Peyer's patch (tissue), 4 donors: Measurements from ENCODE around the gene CATSPERD. TPM values are rescaled to one million over a fixed set of nuclear protein-coding genes. Genes with fewer than 3 reads are reported as not detected.
"Not testable (repeated sequence)": the region's sequence is repeated elsewhere in the genome, so short reads cannot be mapped to it uniquely, and the experiment has no call there.

Source experiments
- DNase-seq, 3 donors: peaks; one replicate each; pipeline ENCODE4 v3.0.0-alpha.2; 2017 to 2019
- H3K27ac ChIP-seq, 4 donors: fragments of 200-600 bp; sonication (generic); one replicate each; pipeline ENCODE4 v1.5.1; 2016 to 2019
- H3K27me3 ChIP-seq, 2 donors: fragments of 200-600 bp; sonication (generic); one replicate each; pipeline ENCODE4 v1.5.1; 2019
- H3K36me3 ChIP-seq, 3 donors: fragments of 200-600 bp; sonication (generic); one replicate each; pipeline ENCODE4 v1.5.1; 2016 to 2019
- H3K4me1 ChIP-seq, 4 donors: fragments of 200-600 bp; sonication (generic); one replicate each; pipeline ENCODE4 v1.5.1; 2016 to 2019
- H3K4me3 ChIP-seq, 4 donors: fragments of 200-600 bp; sonication (generic); 1 replicate in 3 of 4; 2 replicates in 1 of 4; pipeline ENCODE4 v1.5.1; 2016 to 2019; ENCODE audit warnings: mild to moderate bottlenecking in 1 of 4
- H3K9me3 ChIP-seq, 4 donors: fragments of 200-600 bp; sonication (generic); one replicate each; pipeline ENCODE4 v1.5.1; 2016 to 2019; ENCODE audit warnings: mild to moderate bottlenecking in 1 of 4
- CTCF ChIP-seq, 6 experiments: fragments of 450-650 bp in 4 of 6; fragments of 200-600 bp in 2 of 6; sonication (generic) in 1 of 6; IDR thresholded peaks; one replicate each; pipeline ENCODE4 v1.5.1; 2017 to 2019; ENCODE audit warnings: antibody characterized with exemption in 6 of 6, mild to moderate bottlenecking in 3 of 6, moderate library complexity in 1 of 6
- POLR2A ChIP-seq, 2 donors: fragments of 450-650 bp; IDR thresholded peaks; one replicate each; pipeline ENCODE4 v1.5.1; 2017; ENCODE audit warnings: antibody characterized with exemption in 2 of 2, mild to moderate bottlenecking in 2 of 2, moderate library complexity in 2 of 2
- total RNA-seq, 4 donors: library from RNA; depleted of rRNA; stranded (reverse); fragments of >200 nt; gene quantifications; one replicate each; pipeline ENCODE4 v1.1.0, GENCODE V29; 2016

CATSPERD gene
- total RNA-seq, 4 donors from 2014 or later = not detected

- Histone ChIP-seq H3K27ac (no peak overlapping the region), H3K36me3 (peaks cover 0 to 75% (median 0%) of the 10 kb centered on the region in 3 donors), H3K9me3 (no peaks in the 10 kb centered on the region), H3K4me3 (no peak overlapping the region), H3K27me3 (no peaks in the 10 kb centered on the region), H3K4me1 (no peaks in the 10 kb centered on the region)
- TF ChIP-seq CTCF (IDR thresholded peaks at IDR 0.05) = no peak
- TF ChIP-seq POLR2A (IDR thresholded peaks at IDR 0.05) = no peak
- no peak for DNase-seq
Observed at GRCh38 chr19:5698635-5699422, 21.6 kb upstream of the CATSPERD start.

DNA sequence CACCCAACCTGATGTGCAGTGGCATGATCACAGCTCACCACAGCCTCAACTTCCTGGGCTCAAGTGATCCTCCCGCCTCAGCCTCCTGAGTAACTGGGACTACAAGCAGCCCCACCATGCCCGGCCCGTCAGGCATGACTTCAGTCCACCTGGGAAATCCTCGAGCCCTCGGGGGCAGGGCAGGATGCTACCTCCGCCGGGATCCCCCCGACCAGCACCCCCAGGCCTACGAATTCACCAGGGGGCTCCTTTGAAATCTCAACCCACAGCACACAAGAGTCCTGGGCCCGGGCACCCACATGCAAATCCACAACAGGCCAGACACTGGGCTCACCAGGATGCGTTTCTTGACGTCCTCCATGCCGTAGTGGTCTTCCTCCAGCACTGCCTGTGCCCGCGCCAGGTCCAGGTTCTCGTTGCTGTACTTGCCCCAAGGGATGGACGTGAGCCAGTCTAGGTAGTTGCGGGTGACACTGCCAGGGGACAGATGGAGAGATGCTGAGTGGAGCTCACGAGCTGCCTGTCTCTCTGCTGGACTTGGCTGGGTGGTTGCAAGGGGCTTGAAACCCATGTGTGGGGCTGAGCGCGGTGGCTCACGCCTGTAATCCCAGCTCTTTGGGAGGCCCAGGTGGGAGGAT lies 19.9 kb upstream of the CATSPERD start:
- H3K9me3 ChIP-seq = no peaks in the 10 kb centered on the region
- H3K27ac ChIP-seq = no peak overlapping the region
- peaks cover 0 to 75% (median 0%) of the 10 kb centered on the region in 3 donors for H3K36me3 ChIP-seq
- no peak for DNase-seq
- TF ChIP-seq POLR2A (IDR thresholded peaks at IDR 0.05) (no peak), CTCF (IDR thresholded peaks at IDR 0.05) (no peak)
- H3K4me1 ChIP-seq = no peaks in the 10 kb centered on the region
- H3K4me3 ChIP-seq = no peak overlapping the region
- no peaks in the 10 kb centered on the region for H3K27me3 ChIP-seq

GRCh38 chr19:5702053-5702410 lies 18.4 kb upstream of the CATSPERD start:
- H3K27ac ChIP-seq, DNase-seq, H3K4me1 ChIP-seq, H3K9me3 ChIP-seq, H3K4me3 ChIP-seq, H3K27me3 ChIP-seq: not testable (repeated sequence)
- H3K36me3 ChIP-seq = peaks cover 0 to 72% (median 0%) of the 10 kb centered on the region in 3 donors

DNA sequence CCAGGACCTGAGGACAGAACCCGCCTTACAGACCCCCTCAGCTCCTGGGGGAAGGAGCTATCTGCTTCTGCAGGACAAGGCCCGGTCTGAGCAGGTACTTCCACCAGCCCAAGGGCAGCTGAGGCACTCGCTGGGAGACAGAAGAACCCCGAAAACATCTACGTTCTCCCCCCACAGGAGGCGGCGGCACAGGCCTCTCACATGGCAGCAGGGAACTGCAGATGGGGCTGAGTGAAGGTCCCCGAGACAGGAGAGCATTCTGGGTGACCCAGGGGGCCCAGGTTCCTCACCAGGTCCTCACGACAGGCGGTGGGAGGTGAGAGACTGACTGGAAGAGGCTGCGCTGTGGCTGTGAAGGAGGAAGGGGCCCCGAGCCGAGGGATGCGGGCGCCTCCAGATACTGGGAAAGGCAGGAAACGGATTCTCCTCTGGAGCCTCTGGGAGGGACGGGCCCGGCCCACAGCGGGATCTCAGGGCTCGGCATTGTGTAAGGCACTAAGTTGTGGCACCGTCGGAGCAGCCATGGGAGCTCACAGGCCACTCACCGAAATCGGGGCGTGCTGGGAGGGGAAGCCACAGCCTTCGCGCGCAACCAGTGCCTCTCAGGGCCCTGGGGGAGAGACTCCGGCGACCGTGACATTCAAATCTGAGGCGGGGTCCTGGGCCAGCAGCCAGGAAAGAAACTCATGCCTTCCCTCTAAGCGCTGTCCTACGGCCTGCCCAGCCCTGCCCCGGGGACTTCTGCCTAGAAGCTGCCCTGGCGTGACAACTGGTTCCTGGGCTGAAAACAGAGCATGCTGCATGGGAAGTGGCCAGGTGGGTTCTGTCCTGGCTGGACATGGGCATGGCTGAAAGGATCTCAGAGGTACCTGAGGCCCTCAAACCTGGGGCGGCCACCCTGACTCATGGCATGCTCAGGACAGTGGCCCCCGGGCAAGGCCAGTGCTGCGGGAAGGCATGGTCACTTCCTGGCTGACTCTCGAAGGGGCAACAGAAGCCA lies 16.3 kb upstream of the CATSPERD start:
- H3K4me3 ChIP-seq = no peak overlapping the region

DNA sequence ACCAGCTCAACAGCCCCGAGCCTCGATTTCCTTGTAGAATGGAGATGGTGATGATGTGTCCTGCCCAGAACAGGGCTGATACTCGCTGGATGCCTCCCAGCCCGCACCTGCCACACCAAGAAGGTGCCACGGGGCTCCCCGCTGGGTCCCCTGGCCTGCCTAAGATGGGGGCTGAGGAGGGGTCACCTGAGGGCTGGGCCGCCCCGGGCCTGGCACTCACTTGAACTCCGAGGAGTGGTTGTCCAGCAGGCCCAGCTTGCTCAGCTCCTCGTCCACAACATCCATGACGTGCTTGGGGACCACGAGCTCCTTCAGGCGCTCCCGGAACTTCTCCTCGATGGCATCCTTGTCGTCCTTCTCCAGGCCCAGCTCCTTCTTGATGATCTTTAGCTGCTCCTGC lies 14.9 kb upstream of the CATSPERD start:
- no peaks in the 10 kb centered on the region for H3K27me3 ChIP-seq
- H3K36me3 ChIP-seq = peaks cover 0 to 75% (median 0%) of the 10 kb centered on the region in 3 donors
- H3K27ac ChIP-seq = no peak overlapping the region
- TF ChIP-seq CTCF (IDR thresholded peaks at IDR 0.05) (no peak), POLR2A (IDR thresholded peaks at IDR 0.05) (no peak)
- H3K4me1 ChIP-seq = no peaks in the 10 kb centered on the region
- DNase-seq = no peak
- no peak overlapping the region for H3K4me3 ChIP-seq
- H3K9me3 ChIP-seq = no peaks in the 10 kb centered on the region

More for the DNA sequence above, 16.3 kb upstream of the CATSPERD start:
- no peak for TF ChIP-seq CTCF (IDR thresholded peaks at IDR 0.05)
- no peak for TF ChIP-seq POLR2A (IDR thresholded peaks at IDR 0.05)
- no peaks in the 10 kb centered on the region for H3K9me3 ChIP-seq
- DNase-seq = no peak
- H3K27me3 ChIP-seq = no peaks in the 10 kb centered on the region
- H3K27ac ChIP-seq = no peak overlapping the region
- H3K36me3 ChIP-seq = peaks cover 0 to 78% (median 0%) of the 10 kb centered on the region in 3 donors
- no peaks in the 10 kb centered on the region for H3K4me1 ChIP-seq
